Left lobe of liver (tissue), 2 donors: ENCODE data around the gene COL13A1. TPM values are rescaled to one million over a fixed set of nuclear protein-coding genes. Genes with fewer than 3 reads are reported as not detected.

Source experiments
- ATAC-seq: fragments of 200-7000 bp; cut with Tn5 transposase; one replicate; pipeline ENCODE4 v1.9.1; 2020; ENCODE audit warnings: mild to moderate bottlenecking, moderate library complexity
- DNase-seq: peaks from one replicate; pipeline ENCODE4 v3.0.0-alpha.2; 2020; ENCODE audit warnings: low spot score
- total RNA-seq: library from RNA; stranded (reverse); gene quantifications from one replicate; pipeline ENCODE4 v1.2.1, GENCODE V29; 2021
- donor health status: DM: no; HTN: no; CAD: no; lungs with moderate emphysema.
- donor health status: DM: no; HTN: yes; CAD: no.

COL13A1 gene
- total RNA-seq, 1 donor from 2014 or later = 0.48 TPM

DNA sequence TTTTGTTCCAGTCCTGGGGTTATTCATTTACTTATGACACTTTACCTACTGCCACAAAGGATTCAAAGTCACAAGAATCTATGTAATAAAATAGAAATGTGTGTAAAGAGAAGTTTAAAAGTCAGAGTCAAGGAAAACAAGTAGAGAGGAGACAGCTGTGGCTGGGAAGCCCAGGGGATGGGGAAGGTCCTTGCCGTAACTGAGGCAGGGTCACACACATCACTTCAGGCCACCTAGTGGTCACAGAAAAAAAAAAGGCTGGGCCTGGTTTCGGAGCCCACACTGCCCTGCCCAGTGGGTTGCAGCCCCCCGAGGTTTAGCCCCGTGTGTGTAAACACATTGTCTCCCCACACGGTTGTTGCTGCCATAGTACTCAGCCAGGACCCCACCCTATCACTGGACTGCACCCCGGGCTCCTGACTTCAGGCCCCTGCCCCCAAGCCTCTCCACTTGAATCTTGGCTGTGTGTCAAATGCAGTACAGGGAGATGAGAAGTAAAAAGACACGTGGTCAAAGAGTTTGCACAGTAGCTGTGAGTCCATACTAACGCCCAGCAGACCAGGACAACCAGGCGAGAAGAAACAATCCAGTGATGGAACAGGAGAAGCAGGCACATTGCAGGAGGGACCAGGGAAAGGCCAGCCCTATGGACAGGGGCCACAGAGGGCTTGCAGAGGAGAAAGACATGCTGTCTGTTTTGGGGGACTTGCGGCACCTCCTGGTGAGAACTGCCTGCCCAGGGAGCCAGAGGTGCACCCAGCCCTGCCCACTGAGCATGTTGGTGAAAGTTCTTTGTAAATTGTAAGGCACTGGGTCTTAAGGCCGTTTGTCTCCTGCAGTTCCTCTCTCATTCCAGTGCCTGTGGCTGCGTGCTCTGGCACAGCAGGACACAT is 159.5 kb downstream of the COL13A1 start:
- no peak for DNase-seq
- ATAC-seq = peak; percentile 12

DNA sequence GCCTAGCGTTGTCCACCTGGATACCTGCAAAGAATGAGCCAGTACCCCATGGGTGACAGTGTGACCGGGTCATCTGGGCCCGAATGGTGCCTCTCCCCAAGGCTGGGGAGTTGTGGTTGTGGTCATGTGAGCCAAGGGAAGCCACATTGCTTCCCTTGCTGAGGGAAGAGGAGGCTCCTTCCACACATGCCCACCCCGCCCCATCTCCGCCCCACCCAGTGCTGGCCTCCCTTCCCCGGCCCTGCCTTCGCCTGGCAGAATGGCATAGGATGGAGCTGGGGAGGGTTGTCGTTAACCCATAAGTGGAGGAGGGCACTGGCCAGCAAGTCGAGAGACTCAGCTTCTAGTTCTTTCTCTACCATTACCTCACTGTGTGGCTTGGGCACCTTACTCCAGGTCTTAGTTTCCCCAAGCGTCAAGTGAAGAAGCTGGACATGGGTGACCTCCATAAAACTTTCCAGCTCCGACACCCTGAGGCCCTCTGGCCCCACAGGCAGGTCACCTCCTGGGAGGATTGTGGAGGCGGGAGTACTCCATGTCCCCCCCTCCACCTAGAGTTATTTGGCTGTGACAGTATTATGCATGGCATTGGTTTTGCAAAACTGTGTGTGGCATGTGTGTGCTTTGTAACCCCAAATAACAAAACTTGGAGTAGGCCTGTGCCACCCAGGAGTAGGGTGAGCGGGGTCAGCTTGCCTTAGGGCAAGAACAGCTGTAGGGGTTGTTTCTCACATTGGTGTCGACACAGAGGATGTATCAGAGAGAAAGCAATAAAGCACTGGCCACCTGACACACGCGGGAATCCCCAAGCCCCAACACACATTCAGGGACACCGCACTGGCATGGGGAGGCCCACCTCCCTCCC is 160.4 kb downstream of the COL13A1 start:
- DNase-seq = no peak
- ATAC-seq = no peak

DNA sequence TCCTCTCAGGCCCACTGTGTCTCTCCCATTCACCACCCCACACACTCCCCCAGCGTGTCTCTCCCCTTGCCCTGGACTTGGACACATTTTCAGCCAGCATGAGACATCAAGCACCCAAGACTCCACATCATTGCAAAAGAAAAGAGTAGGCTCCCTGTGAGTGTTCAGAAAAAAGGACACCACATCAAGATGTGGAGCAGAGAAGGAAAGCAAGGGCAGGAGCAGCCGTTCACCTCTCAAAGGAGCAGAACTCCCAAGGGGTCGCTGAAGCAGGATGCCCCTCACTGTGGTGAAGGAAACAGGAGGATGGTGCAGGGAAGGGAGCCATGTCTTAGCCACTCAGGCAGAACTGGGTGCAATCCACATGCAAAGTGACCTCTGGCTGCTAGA is 161.0 kb downstream of the COL13A1 start:
- ATAC-seq = no peak

DNA sequence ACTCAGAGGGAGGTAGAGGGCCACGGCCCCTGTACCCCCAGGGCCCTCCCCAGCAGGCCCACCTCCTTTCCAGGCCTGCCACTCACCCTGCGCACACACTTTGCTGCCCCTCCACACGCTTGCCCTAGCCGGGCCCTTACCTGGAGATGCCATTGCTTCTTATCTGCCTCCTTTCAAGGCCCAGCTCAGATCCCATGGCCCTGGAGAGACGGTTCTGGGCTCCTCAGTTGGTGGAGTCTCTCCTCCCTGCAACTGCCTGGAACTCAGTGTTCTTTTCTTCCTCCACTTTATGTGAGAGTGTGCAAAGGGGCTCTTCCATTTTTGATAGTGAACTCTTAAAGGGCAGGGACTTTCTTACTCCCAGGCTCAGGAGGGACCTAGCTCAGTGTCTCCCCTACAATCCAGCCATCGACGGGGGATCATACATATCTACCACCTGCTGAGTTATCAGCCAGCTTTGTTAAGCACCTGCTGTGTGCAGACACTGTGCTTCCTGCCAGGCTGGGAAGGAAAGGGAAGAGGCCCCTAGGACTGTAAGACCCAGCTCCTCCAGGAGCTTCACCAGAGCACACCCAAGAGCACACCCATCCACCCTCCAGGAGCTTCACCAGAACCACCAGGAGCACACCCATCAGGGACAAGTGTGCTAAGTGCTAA is 161.6 kb downstream of the COL13A1 start:
- ATAC-seq = no peak
- DNase-seq = no peak

More for the DNA sequence above, 161.0 kb downstream of the COL13A1 start:
- DNase-seq = no peak

DNA sequence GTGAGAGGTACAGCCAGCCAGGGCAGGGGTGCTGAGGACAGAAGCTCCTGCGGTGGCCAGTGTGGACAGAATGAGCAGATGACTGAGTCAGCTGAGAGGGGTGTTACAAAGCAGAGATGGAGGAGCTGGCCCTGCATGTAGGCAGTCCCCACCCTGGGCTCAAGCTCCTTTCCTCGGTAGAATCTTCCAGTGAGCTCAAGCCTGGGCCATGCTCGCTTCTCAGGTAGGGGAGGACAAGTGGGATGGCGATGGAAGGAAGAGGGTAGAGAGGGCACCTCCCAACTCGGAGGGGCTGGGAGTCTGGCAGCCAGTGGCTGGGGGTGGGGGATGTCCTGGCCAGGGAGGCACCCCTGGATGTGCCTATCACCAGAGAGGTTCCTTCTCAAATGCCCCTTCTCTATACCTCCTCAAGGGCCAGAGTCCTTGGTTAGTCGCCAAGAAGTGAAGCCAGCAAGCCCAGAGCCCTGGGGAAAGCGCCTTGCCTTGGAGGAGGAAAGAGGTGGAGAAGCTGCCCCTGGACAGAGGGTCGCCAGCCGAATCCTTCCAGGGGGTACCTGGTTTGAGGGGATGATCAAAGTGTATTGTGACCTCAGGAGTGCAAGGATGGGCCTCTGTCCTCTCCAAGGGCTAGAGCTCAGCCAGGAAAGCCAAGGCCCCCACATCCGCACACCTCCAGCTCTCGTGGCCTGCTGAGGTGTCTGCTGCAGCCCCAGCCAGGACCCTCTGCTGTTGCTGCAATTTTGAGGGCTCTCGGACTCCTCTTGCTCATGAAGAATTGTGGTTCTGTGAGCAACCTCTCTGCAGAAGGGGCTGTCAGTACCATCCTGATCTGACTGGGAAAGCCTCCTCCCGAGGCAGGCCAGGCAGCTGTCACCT is 162.4 kb downstream of the COL13A1 start:
- ATAC-seq = no peak
- no peak for DNase-seq

DNA sequence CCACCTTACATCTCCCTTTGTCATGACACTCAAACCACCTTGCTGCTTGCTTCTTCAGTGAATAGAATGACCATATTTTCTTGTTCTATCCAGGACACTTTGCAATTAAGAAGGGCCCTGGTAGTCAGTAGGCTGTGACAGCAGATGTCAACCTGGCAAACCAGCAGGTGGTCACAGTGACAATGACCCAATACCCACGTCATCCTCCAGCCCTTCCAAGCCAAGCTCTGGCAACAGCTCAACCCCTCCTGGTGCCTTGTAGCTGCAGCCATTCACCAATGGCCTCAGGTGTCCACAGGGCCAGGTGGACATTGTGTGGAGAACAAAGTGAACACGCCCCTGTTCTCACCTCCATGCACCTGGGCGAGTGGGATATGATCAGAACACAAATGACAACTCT is 163.4 kb downstream of the COL13A1 start:
- ATAC-seq (no peak), DNase-seq (no peak)

DNA sequence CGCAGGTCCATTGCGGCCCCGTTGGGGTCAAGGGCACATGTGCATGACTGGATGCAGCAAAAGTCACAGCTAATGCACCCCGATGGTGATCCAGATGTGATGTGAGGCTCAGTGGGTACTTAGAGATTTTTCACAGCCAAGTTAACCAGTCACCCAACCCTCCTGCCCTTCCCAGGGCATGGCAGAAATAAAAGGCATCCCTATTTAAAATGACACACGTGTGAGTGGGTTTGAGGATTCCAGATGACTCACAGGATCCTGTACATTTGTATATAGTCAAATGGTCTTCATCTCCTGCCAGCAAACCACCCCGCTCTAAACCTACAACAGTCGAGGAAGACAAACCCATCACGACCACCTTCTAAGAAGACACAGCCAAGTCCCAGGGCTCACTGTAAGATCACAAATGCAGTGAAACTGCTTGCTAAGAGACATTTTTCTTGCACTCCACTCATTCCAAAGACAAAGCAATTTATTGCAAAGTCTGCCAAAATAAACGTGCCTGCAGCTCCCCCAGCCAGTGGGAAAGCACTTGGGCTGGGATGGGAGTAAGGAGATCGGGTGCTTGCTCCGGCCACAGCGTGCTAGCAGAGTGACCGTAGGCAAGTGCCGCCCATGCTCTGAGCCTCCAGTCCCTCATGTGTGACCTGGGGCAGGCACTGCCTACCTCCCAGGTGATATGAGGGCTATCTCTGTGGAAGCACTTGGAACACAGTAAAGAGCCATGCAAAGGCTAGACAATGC is 164.4 kb downstream of the COL13A1 start:
- DNase-seq = no peak
- ATAC-seq = no peak

GRCh38 chr10:69968830-69969229 is 167.1 kb downstream of the COL13A1 start:
- DNase-seq (no peak), ATAC-seq (peak; percentile 40)

DNA sequence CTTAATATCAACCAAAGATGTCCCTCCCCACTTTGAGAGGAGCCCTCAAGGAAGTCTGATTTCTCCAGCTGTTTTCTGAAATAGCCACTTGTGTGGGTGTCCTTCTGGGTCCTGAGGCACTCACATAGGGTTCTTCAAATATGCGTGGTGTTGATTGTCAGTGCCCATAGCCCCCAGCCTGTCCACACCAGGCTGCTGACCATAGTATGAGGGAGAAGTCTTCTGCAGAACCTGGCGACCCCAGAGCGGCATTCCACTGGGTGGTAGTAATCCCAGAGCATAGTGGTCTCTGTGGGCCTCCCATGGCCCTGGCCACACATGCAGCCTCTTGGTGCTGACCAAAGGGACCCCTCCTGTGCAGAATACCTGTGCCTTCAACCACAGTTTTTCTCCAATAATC is 168.3 kb downstream of the COL13A1 start:
- no peak for ATAC-seq
- no peak for DNase-seq

DNA sequence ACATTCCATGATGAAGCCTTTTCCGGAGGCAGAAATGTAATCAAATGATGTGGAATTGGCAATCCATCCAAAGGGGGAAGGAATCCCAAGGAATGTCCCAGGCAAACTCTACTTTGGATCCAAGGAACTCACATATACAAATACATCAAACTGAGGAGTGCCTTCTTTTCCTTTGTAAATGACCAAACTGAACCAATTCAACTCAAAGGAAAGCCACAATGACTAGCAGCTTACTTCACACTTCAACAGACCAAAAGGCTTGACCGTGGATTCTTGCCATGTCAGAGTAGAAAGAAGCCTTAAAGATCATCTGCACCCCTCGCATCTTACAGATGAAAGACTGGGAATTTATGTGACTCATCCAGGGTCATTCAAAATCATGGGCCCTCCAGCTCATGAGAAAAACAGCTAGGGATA is 171.3 kb downstream of the COL13A1 start:
- DNase-seq = no peak
- no peak for ATAC-seq

GRCh38 chr10:69973678-69974077 is 172.0 kb downstream of the COL13A1 start:
- no peak for ATAC-seq
- DNase-seq = no peak

DNA sequence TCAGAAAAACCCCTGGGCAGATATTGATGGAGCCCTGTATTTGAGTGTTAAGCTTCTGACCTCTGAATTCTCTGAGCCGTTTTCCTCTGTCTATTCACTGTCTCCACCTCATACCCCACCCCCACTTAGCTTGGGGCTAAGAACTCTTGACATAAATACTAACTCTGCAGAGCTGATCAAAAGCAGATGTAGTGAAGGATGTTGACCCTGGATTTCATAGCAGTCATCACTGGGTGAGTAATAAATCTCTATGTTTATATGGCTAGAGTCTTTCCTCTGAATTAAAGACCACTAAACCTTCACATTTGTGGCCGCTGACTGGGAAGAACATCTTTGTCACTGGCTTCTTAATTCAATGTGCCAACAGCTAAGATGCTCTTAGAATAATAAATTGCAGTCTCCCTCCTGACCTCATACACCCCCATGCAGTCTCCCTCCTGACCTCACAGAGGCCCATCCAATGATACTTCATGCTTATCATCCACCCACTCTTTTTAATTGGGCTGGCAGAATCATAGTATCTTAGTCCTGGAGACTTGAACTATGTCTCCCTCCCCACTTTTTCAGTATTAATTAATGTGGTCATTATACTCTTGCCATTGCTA is 172.9 kb downstream of the COL13A1 start:
- DNase-seq (no peak), ATAC-seq (no peak)

DNA sequence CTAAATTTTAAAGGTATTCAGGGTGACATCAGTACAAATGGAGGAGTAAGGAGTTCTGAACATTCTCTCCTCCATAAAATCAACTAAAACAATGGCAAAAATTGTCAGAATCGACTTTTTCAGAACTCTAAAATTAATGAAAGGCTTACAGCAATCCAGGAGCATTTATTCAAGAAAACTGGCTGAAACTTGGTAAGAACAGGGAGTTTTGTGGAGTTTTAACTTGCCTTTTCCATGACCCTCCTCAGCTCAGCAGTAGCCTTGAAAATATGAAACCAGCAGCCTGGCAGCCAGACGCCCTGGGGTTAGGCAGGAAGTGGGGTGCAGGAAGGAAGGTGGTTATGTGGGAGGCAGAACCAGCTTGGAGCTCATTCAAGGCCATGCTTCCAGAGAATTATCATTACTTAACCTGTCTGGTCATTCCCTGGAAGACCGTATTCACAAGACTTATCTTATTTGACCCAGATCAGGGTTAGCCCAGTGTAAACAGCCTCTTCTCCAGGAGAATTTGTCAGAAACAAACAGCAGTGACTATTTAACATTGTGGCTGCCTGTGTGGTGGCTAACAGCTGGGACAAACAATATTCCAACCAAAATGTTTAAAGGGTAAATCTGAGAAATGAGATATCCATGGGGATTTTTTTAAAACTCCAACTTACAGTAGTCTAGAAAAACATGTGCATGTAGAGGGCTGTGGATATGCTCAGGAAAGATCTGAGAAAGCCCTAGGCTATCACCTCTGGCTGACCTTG is 175.3 kb downstream of the COL13A1 start:
- ATAC-seq (no peak), DNase-seq (no peak)

DNA sequence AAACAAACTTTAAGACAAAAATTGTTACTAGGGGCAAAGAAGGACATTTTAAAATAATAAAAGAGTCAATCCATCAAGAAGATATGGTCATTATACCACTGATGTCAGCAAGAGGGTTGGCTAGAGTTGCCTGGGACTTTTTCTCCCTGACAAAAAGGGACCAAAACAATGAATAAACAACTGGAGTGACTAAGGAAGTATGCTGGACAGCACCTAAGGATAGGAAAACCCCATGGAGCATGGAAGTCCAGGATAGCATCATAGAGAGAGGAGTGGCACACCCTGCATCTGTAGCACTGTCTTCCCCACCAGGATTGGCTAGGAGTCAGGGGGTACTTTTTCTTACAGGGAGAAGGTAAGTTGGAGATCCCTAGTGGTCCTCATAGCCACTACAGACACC is 177.5 kb downstream of the COL13A1 start:
- ATAC-seq = no peak
- no peak for DNase-seq

- DNase-seq = no peak
- ATAC-seq = no peak
Measured at GRCh38 chr10:69980672-69981071, 179.0 kb downstream of the COL13A1 start.

DNA sequence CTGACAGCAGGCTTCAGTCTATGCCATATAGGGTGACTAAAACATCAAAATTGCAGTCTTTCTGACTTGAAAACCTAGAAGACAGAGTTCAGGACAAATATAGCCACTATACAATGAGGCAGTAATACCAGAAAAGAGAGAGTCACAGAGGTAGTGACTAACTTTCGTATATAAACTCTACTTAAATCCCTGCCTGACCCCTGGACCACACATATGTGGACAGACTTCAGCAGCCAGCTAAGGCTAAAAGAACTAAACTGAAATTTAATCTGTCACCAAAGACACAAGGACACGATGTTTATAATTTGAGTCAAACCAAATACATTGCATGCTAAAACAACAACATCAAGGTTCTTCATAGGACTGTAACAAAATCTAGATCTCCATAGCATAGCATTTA is 186.4 kb downstream of the COL13A1 start:
- no peak for ATAC-seq
- DNase-seq = no peak

- ATAC-seq = no peak
- DNase-seq = no peak
Measured at GRCh38 chr10:69991151-69991550, 189.4 kb downstream of the COL13A1 start.

DNA sequence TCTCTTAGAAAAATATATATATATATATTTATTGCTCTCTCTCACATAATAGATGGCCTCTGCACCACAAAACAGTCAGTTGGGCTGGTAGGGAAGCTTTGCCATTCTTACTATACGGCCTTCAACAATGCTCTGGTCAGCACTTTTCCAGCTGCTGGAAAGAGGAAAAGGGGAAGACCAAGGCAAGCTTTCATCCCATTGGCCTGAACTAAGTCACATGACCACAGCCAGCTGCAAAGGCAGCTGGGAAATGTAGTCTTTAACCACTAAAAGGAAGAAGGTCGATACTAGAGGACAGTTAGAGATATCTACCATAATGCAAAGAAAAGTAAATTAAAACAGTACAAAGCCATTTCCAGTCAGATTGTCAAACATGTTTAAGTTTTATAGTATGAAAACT is 192.6 kb downstream of the COL13A1 start:
- DNase-seq (no peak), ATAC-seq (peak; percentile 86)

DNA sequence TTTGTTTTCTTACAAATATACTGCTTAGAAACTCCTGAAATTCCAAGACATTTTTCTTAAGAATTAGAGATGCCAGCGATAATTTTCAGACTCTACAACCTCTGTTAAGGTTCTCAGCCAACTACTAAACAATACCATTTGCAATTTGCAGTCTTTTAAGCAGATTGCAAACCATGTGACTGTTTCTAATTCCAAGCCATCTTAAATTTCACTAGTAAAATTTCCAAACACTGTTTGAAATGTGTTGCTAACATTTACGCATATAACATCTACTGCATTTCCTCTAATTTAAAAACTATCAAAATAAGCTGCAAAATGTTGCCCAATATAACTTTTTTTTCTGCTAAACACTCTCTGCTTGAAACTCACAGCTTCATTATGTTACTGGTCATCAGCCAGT is 194.9 kb downstream of the COL13A1 start:
- DNase-seq = no peak
- no peak for ATAC-seq
